Measurements from ENCODE around the gene PHF21A. TPM values are rescaled to one million over a fixed set of nuclear protein-coding genes. Genes with fewer than 3 reads are reported as not detected.
"Not testable (repeated sequence)": the region's sequence is repeated elsewhere in the genome, so short reads cannot be mapped to it uniquely, and the experiment has no call there.

The PHF21A gene
- total RNA-seq, 4 donors from 2014 or later, result 16.1 to 73.0 (median 22.1) TPM

GRCh38 chr11:46121724-46122477 lies 647 bp upstream of the PHF21A start:
- peak; percentile 70 for ATAC-seq (ENCODE audit: low FRiP score)
- TF ChIP-seq, protein P1, sequence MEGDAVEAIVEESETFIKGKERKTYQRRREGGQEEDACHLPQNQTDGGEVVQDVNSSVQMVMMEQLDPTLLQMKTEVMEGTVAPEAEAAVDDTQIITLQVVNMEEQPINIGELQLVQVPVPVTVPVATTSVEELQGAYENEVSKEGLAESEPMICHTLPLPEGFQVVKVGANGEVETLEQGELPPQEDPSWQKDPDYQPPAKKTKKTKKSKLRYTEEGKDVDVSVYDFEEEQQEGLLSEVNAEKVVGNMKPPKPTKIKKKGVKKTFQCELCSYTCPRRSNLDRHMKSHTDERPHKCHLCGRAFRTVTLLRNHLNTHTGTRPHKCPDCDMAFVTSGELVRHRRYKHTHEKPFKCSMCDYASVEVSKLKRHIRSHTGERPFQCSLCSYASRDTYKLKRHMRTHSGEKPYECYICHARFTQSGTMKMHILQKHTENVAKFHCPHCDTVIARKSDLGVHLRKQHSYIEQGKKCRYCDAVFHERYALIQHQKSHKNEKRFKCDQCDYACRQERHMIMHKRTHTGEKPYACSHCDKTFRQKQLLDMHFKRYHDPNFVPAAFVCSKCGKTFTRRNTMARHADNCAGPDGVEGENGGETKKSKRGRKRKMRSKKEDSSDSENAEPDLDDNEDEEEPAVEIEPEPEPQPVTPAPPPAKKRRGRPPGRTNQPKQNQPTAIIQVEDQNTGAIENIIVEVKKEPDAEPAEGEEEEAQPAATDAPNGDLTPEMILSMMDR (IDR thresholded peaks at IDR 0.05), result no peak
- no peak for DNase-seq (ENCODE audit: low spot score)

GRCh38 chr11:46120346-46121300 lies 631 bp downstream of the PHF21A start:
- ATAC-seq (ENCODE audit: low FRiP score) (peak; percentile 54), DNase-seq (ENCODE audit: low spot score) (no peak)
- TF ChIP-seq, protein P1 (IDR thresholded peaks at IDR 0.05), result no peak

- ATAC-seq (ENCODE audit: low FRiP score), result peak; percentile 7
- TF ChIP-seq, protein P1 (IDR thresholded peaks at IDR 0.05), result no peak
- no peak for DNase-seq (ENCODE audit: low spot score)
Observed at GRCh38 chr11:46119352-46120216, 1.7 kb downstream of the PHF21A start.

- ATAC-seq (ENCODE audit: low FRiP score) (no peak), DNase-seq (ENCODE audit: low spot score) (no peak)
- TF ChIP-seq, protein P1 (IDR thresholded peaks at IDR 0.05), result no peak
Observed at GRCh38 chr11:46118702-46119351, 2.4 kb downstream of the PHF21A start.

- no peak for ATAC-seq (ENCODE audit: low FRiP score)
- TF ChIP-seq, protein P1 (IDR thresholded peaks at IDR 0.05), result no peak
- DNase-seq (ENCODE audit: low spot score), result no peak
Observed at GRCh38 chr11:46117842-46118241, 3.4 kb downstream of the PHF21A start.

DNA sequence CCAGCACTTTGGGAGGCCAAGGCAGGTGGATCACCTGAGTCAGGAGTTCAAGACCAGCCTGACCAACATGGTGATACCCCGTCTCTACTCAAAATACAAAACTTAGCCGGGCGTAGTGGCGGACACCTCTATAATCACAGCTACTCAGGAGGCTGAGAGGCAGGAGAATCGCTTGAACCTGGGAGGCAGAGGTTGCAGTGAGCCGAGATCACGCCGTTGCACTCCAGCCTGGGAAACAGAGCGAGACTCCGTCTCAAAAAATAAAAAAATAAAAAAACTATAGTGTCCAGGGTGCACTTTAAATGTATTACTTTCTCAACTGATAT lies 4.6 kb downstream of the PHF21A start:
- DNase-seq (ENCODE audit: low spot score); ATAC-seq (ENCODE audit: low FRiP score): not testable (repeated sequence)
